ENCODE measurements around the gene CLTA.
A peak's percentile ranks its signal among the peaks of the same experiment; 100 is the strongest.
"Not testable (repeated sequence)": the region's sequence is repeated elsewhere in the genome, so short reads cannot be mapped to it uniquely, and the experiment has no call there.

The CLTA gene

DNA sequence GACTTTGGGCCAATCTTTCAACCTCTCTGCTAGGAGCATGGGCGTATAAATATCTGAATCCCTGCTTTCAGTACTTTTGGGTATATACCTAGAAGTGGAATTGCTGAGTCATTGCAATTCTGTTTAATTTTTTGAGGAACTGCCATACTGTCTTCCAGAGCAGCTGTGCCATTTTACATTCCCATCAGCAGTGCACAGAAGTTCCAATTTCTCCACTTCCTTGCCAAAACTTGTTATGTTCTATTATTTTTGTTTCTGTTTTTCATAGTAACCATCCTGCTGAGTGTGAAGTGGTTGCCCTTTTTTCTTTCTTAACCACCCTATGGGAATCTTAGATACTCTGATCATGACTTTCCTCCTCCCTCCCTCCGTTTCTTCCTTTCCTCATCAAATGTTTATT, 32.6 kb upstream of the CLTA start:
- DNase-seq (ENCODE audit: low read depth in 2 of 2), result no peak

DNA sequence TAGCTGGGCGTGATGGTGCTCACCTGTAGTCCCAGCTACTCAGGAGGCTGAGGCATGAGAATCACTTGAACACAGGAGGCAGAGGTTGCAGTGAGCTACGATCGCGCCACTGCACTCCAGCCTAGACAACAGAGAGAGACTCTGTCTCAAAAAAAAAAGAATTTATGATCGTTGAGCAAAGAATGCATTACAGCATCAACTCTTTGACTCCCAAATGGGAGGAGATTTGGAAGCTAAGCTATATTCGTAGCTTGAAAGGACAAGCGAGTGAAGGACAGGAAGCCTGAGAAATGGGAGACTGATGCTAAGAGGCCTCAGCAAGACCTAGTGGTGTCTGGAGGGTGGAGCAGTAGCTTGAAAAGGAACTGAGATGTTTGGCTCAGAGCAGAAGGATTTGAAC, 31.8 kb upstream of the CLTA start:
- DNase-seq (ENCODE audit: low read depth in 2 of 2), result no peak

DNA sequence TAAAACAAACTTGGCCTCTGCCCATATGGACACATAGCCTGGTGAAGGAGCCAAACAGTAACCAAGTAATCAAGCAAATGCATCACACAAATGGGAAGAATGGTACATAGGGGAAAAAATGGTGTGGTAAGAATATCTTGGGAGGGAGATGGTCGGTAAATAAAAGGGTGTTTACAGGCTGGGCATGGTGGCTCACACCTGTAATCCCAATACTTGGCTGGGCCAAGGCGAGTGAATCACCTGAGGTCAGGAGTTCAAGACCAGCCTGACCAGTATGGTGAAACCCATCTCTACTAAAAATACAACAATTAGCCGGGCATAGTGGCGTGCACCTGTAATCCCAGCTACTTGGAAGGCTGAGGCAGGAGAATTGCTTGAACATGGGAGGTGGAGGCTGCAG, 31.2 kb upstream of the CLTA start:
- DNase-seq (ENCODE audit: low read depth in 2 of 2), result not testable (repeated sequence)

DNA sequence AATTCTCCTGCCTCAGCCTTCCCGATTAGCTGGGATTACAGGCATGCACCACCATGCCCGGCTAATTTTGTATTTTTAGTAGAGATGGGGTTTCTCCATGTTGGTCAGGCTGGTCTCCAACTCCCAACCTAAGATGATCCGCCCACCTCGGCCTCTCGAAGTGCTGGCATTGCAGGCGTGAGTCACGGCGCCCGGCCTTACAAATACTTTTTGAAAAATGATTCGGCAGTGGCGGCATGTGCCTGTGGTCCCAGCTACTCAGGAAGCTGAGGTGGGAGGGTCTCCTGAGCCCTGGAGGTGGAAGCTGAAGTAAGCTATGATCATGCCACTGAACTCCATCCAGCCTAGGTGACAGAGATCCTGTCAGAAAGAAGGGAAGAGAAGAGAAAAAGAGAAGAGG, 30.6 kb upstream of the CLTA start:
- not testable (repeated sequence) for DNase-seq (ENCODE audit: low read depth in 2 of 2)

DNA sequence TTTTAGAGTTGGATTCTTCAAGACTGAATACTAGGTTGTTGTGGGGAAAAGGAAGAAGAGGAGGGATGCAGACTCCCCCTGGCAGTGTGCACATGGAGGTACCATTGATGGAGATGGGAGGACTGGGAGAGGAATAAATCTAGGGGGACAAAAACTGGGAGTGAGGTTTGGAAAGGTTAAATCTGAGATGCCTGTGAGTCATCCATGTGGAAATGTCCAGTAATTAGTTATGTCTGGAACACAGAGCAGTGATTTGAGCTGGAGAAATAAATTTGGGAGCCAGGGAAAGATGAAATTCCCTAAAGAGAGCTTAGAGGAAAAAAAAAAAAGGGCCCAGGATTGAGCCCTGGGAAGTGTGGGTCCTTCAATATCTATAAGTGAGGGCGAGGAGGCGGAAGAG, 29.5 kb upstream of the CLTA start:
- DNase-seq (ENCODE audit: low read depth in 2 of 2), result no peak

DNA sequence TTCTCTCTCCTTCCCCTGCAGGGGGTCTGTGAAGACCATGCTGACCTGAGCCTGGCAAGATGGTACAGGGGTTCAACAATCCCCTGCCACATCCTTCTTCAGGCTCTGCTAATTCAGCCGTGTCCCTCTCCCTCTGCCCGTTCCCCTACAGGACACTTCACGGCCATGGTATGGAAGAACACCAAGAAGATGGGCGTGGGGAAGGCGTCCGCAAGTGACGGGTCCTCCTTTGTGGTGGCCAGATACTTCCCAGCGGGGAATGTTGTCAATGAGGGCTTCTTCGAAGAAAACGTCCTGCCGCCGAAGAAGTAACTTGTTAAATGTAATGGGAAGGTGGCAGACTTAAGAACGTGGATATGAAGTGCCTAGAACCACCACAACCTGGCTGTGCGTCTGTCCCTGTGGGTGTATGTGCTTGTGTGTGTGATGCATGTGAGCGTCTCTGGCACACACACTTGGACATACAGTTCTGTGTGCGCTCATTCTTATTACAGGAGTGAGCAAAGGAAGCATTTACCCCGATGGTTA, 28.4 kb upstream of the CLTA start:
- DNase-seq (ENCODE audit: low read depth in 2 of 2), result no peak

DNA sequence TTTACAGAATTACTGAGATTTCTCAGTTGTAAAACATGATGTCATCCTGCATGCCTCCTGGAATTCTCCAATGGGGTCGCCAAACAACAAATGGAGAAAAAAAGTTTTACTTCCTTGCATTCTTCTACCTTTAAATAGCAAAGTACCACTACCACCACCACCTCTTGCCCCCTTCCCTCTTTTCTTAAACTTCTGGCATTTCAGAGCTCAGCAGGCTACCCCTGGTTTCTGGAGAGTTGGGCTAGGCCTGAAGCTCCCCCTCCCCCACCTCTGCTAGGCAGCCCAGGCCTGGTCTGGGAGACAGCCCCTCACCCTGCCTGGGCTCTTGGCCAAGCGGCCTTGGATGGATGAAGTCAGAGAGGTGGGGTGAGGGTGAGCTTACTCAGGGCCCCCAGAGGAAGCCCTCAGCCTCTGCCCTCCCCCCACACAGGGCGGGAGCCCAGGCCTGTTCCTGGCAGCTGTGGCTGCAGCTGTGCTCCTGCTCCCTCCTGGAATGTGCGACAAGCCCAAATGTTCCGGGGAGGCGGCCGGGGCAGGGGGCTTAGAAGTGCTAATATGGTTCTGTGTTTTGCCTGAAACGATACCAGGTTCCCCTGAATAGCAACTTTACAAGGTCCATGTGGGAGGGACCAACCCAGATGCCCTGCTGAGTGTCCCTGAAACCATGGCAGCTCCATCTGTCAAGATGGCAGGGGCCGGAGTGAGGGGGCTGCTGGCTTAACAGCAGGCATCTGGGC, 27.5 kb upstream of the CLTA start:
- no peak for DNase-seq (ENCODE audit: low read depth in 2 of 2)

DNA sequence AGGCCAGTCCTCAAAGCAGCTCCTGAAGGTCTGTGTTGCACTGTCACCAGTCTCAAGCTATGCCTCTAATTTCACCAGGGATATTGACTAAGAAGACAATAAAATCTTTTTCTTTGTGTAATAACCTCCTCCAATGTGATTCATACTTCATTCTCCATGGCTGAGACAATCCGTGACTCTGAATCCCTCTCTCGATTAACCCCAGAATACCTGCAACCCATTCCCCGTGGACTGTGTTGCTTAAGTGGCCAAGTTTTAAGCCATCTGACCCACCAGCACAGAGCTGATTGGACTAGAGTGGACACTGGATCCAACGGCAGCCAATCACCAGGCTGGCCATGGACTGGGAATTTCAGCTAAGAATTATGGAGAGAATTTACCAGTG, 26.9 kb upstream of the CLTA start:
- DNase-seq (ENCODE audit: low read depth in 2 of 2), result no peak

DNA sequence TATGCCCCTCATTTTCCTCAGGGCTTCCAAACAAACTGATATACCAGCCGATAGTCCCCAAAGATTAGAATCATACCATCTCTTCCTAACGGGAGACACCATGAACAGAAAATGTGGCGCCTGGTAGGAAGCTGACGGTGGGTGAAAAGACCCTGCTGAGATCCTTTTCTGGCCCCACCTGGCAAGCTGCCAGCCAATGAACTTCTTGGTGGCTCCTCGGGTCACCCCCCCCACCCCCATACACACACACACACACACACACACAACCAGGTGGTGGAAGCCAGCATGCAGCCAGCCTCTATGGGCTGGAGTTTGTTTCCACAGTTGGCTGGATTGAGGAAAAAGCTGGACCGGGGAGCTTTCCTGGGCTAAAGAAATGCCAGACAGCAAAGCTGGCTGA, 26.3 kb upstream of the CLTA start:
- DNase-seq (ENCODE audit: low read depth in 2 of 2), result no peak

DNA sequence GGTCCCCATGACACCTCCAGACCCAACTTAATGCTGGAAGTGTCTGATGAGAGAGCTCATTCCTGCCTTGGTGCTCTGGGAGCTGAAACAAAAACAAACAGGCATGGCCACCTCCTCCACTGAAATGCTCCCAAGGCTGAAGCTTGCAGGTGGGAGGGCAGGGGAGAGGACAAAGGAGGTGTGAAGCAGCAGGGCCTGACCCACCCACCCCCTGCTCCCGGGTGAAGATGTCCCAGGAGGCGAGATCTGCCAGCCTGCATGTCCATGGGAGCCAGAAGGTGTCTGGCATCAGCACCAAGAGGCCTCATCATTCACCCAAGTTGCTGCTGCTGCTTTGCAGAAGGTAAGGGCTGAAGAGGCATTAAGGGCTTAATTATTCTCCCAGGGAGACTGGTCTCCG, 25.7 kb upstream of the CLTA start:
- DNase-seq (ENCODE audit: low read depth in 2 of 2), result no peak

DNA sequence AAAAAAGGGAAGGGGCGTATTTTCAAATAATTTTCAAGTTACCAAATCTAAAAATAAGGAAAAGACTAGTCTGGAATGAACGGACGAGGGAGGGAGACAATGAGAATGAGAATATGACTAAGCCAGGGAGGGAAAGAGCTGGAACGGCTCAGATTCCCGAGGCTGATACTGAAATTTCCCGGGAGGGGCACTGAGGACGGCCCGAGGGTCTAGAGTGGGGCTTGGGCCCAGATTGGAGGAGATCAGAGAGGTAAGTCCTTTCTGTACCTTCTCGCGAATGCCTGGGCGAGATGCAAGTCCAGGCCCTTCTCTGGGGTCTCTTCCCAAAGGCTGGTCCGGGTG, 24.9 kb upstream of the CLTA start:
- no peak for DNase-seq (ENCODE audit: low read depth in 2 of 2)

DNA sequence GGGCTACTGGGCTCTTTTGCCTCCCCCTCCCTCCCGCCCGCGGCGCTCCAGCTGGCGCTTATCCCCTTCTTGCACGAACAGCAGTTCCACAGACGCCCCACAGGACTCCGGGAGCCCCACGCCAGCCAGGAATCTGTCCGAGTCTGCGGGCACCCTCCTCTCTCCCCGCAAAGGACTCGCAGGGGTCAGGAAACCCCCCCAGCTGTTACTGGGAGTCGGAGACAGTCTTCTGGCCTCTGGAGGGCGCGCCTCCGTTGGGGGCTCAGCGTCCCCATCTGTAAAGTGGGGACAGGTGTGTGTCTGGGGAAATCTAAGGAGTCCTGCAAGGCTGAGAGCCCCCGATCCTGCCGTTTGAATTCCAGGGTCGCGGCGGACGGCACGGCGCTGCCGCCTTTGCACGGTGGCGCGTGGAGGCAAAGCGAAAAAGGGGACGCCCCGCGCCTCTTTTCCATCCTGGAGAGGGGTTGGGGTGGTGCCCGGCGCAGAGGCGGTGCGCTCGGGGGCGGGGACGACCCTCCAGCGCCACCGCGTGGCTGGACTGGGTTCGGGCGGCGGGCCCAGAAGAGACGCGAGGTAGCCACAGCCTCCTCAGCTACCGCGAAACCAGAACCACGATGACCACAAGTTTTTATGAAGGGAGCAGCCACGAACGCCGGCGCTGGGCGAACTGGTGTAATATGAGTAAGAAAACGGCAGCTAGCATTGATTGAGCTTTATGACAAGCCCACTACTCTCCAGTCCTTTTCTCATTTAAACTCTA, 24.4 kb upstream of the CLTA start:
- DNase-seq (ENCODE audit: low read depth in 2 of 2), result peak; percentile 58 to 66

DNA sequence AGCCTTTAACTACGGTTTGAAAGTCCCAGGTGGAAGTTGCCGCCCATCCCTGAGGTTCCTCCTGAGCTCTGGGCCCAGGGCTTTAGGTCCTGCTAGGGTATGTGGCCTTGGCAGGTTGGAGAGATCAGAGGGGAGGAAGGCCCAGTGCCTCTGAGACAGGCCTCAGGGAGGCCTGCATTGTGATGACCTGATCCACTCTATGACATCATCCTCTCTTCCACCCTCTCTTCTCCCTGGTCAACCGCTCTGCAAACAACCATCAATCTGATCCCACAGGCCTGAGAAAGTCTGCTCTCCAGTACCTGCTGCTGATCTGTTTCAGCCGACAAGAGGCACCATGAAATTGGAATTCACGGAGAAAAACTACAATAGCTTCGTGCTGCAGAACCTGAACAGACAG, 21.6 kb upstream of the CLTA start, which contains the start of gene CCIN:
Gene CCIN, plus strand, starts transcription at position 223 of the 400 bp plus-strand sequence. Its CDS starts 115 bp downstream, at position 338.
- DNase-seq (ENCODE audit: low read depth in 2 of 2), result no peak

DNA sequence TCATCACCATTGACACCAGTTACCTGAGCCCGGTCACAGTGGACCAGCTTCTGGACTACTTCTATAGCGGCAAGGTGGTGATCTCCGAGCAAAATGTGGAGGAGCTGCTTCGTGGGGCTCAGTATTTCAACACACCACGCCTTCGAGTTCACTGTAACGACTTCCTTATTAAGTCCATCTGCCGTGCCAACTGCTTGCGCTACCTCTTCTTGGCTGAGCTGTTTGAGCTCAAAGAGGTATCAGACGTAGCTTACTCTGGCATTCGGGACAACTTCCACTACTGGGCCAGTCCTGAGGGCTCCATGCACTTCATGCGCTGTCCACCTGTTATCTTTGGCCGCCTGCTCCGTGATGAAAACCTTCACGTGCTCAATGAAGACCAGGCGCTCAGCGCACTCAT, 21.0 kb upstream of the CLTA start:
- DNase-seq (ENCODE audit: low read depth in 2 of 2), result no peak

DNA sequence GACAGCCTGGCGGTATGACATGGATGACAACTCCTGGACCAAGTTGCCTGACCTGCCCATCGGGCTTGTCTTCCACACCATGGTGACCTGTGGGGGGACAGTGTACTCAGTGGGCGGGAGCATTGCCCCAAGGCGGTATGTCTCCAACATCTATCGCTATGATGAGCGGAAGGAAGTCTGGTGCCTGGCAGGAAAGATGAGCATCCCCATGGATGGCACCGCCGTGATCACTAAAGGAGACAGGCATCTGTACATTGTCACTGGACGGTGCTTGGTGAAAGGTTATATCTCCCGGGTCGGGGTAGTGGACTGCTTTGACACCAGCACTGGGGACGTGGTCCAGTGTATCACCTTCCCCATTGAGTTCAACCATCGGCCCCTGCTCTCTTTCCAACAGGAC, 20.2 kb upstream of the CLTA start:
- DNase-seq (ENCODE audit: low read depth in 2 of 2), result no peak

DNA sequence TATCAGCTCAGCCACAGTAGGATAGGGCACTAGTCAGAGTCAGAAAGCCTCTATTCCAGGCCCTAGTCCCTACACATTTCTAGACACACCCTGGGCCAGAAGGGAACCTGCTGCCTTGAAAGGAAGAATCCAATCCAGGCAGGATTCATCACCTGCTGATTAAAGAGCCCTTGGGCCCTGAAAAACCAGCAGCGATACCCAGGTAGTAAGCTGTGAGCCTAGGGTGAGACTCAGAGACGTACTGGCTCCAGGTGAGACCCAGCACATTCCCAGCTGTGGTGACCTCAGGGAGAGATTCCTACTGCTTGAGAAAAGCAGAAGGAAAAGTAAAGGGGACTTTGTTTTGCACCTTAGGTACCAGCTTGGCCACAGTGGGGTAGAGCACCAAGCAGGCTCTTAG, 16.9 kb upstream of the CLTA start:
- no peak for DNase-seq (ENCODE audit: low read depth in 2 of 2)

DNA sequence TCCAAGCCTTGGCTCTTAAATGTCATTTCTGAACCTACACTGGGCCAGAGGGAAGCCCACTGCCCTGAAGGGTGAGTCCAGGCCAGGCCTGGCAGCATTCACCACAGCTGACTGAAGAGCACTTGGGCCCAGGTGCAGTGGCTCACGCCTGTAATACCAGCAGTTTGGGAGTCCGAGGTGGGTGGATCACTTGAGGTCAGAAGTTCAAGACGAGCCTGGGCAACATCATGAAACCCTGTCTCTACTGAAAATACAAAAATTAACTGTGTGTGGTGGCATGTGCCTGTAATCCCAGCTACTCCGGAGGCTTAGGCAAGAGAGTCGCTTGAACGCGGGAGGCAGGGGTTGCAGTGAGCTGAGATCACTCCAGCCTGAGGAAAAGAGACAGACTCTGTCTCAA, 16.4 kb upstream of the CLTA start:
- no peak for DNase-seq (ENCODE audit: low read depth in 2 of 2)

DNA sequence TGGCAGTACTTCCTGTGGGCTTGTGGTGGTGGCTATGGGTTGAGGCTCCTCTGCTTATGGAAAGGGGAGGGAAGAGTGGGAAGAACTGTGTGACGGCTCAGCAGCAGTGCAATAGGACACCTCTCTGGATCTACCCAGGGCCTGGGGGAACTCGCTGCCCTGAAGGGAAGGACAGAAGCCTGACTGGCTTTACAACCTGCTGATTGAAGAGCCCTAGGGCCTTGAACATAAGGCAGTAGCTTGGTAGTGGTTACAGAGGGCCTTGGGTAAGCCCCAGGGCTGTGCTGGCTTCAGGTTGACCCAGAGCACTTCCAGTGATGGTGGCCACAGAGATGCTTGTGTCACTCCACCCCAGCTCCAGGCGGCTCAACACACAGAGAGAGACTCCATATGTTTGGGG, 16.0 kb upstream of the CLTA start:
- no peak for DNase-seq (ENCODE audit: low read depth in 2 of 2)

DNA sequence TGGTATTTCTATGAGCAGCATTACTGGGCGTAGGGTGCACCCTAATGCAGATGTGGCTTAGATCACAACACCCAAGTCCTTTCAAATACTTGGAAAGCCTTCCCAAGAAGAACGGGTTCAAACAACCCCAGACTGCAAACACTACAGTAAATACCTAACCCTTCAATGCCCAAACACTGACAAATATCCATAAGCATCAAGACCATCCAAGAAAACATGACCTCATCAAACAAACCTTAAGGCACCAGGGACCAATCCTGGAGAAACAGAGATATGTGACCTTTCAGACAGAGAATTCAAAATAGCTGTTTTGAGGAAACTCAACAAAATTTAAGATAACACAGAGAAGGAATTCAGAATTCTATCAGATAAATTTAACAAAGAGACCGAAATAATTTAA, 15.5 kb upstream of the CLTA start:
- not testable (repeated sequence) for DNase-seq (ENCODE audit: low read depth in 2 of 2)

DNA sequence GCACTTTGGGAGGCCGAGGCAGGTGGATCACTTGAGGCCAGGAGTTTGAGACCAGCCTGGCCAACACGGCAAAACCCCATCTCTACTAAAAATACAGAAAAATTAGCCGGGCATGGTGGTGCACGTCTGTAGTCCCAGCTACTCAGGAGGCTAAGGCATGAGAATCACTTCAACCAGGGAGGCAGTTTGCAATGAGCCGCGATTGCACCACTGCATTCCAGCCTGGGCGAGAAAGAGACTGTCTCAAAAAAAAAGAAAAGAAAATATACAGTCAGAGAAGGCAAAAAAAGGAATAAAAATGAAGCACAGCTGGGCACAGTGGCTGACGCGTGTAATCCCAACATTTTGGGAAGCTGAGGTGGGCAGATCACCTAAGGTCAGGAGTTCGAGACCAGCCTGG, 14.2 kb upstream of the CLTA start:
- not testable (repeated sequence) for DNase-seq (ENCODE audit: low read depth in 2 of 2)

DNA sequence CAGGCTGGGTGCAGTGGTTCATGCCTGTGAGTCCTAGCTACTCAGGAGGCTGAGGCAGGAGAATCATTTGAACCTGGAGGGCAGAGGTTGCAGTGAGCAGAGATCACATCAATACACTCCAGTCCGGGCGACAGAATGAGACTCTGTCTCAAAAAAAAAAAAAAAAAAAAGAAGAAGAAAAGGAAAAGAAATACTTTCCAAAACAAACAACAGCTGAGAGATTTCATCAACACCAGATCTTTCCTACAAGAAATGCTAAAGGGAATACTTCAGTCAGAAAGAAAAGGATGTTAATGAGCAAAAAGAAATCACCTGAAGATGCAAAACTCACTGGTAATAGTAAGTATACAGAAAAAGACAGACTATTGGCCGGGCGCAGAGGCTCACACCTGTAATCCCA, 13.2 kb upstream of the CLTA start:
- DNase-seq (ENCODE audit: low read depth in 2 of 2), result no peak

DNA sequence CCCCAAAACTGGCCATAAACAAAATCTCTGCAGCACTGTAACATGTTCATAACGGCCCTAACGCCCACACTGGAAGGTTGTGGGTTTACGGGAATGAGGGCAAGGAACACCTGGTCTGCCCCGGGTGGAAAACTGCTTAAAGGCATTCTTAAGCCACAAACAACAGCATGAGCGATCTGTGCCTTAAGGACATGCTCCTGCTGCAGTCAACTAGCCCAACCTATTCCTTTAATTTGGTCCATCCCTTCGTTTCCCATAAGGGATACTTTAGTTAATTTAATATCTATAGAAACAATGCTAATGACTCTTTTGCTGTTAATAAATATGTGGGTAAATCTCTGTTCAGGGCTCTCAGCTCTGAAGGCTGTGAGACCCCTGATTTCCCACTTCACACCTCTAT, 10.5 kb upstream of the CLTA start:
- DNase-seq (ENCODE audit: low read depth in 2 of 2), result not testable (repeated sequence)

DNA sequence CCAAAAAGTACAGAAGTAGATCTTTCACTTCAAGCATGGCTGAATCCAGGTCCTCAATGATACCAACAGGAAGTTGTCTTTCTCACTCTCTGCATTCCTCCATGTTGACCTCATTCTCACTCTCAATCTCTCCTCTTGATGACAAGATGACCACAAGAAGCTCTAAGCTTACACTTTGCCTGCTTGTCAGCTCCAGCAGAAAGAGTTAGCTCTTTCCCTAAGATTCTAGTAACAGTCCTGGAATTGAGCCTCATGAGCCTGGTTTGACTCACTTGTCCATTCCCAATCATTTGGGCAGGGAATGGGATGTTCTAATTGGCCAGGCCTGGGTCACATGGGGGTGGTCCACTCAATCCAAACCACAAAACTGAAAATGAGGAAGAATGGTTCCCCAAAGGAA, 3.3 kb upstream of the CLTA start:
- no peak for DNase-seq (ENCODE audit: low read depth in 2 of 2)
